ENCODE results near the gene DCAF16. TPM values are rescaled to one million over a fixed set of nuclear protein-coding genes. Genes with fewer than 3 reads are reported as not detected.

DCAF16 gene
- polyA plus RNA-seq, 3 donors: 4.1 to 14.5 (median 4.6) TPM

DNA sequence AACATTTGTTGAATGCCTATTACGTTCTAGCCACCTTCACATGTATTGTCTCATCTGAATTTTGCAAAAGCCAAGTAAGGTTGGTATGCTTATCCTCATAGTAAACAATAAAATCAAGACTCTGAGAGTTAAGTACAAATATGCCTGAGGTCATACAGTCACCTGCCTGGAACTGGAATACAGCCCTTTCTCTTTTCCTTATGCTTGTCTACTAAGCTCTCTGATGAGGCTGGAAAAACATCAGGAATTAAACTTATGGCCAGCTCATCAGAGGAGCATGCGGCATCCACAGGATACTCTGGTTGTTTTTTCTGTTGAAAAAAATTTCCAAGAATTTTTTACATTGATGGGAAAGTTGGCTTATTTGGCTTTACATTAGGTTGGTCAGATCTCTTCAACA lies 35.7 kb upstream of the DCAF16 start:
- no peak for DNase-seq
- Mint-ChIP-seq H3K27ac (no peak overlapping the region), H3K36me3 (peaks cover 42 to 60% of the 10 kb centered on the region in 2 donors), H3K4me3 (no peak overlapping the region), H3K4me1 (no peaks in the 10 kb centered on the region), H3K27me3 (ENCODE audit: low read depth in 3 of 3) (no peaks in the 10 kb centered on the region), H3K9me3 (peaks cover 3 to 10% (median 7%) of the 10 kb centered on the region in 7 donors)
- Histone ChIP-seq H3K9me3 (replicated peaks in 1 of 2; ENCODE audit: control insufficient read depth in 1 of 2, insufficient read depth in 1 of 2, low read length in 2 of 2) (no peaks in the 10 kb centered on the region), H3K79me2 (ENCODE audit: insufficient read depth, low read length) (no peaks in the 10 kb centered on the region), H2AFZ (ENCODE audit: insufficient read depth, low read depth, low read length, poor library complexity, severe bottlenecking) (no peak overlapping the region), H3K9ac (ENCODE audit: insufficient read depth, low read length, poor library complexity, severe bottlenecking) (no peak overlapping the region), H3K4me2 (replicated peaks; ENCODE audit: extremely low read depth, low read length, poor library complexity, severe bottlenecking) (no peak overlapping the region), H3K36me3 (replicated peaks in 1 of 2; ENCODE audit: control insufficient read depth in 1 of 2, insufficient read depth in 2 of 2, low read length in 2 of 2) (peaks cover 33 to 60% of the 10 kb centered on the region in 2 donors), H3K4me1 (ENCODE audit: control insufficient read depth in 1 of 2, insufficient read depth in 2 of 2, low read length in 2 of 2) (no peaks in the 10 kb centered on the region), H3K27ac (ENCODE audit: low read depth in 1 of 2, low read length in 2 of 2) (no peak overlapping the region), H3K4me3 (replicated peaks in 1 of 3; ENCODE audit: low read depth in 2 of 3, low read length in 3 of 3) (no peak overlapping the region), H3K27me3 (ENCODE audit: control insufficient read depth in 2 of 2, insufficient read depth in 2 of 2, low read length in 2 of 2) (no peaks in the 10 kb centered on the region), H4K20me1 (ENCODE audit: insufficient read depth, low read length) (no peaks in the 10 kb centered on the region)
- TF ChIP-seq, protein P1, sequence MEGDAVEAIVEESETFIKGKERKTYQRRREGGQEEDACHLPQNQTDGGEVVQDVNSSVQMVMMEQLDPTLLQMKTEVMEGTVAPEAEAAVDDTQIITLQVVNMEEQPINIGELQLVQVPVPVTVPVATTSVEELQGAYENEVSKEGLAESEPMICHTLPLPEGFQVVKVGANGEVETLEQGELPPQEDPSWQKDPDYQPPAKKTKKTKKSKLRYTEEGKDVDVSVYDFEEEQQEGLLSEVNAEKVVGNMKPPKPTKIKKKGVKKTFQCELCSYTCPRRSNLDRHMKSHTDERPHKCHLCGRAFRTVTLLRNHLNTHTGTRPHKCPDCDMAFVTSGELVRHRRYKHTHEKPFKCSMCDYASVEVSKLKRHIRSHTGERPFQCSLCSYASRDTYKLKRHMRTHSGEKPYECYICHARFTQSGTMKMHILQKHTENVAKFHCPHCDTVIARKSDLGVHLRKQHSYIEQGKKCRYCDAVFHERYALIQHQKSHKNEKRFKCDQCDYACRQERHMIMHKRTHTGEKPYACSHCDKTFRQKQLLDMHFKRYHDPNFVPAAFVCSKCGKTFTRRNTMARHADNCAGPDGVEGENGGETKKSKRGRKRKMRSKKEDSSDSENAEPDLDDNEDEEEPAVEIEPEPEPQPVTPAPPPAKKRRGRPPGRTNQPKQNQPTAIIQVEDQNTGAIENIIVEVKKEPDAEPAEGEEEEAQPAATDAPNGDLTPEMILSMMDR (IDR thresholded peaks at IDR 0.05): no peak
- intact Hi-C loops (cut with micrococcal nuclease): no loop called here
- WGBS (ENCODE audit: insufficient coverage): no CpG with 5 or more reads among the region's 2 CpGs

DNA sequence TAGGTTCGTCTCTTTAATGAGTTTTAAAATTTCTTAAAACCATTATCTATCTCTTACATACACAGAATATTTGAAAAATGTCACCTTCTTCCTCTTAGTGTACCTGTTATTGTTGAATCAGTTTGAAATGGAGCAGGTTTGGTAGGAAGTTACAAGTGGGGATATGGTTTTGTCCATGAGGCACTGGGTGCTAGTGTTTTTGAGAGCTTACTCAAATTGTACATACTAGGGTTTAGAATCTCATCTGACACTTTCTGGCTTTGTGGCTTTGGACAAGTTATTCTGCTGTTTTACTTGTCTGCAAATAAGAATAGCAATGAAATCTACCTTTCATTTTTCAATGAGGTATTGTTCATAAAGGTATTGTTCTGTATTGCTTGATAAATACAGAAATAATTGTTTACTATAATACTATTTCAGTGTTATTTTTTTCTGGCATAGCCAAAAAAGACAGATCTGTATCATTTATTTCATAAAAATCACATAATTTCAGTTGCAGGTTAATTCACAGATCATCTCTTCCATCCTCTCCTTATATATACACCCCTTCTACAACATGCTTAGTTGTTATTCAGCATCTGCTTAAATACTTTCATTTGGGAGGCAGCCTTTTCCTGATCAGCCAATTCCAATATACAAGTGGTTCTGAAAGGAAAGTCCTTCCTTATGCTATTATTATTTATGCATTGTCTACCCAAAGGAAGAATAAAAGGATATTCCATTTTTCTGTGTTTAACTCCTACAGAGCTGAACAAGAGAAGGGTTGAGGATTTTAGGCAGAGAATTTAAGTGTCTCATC lies 13.5 kb upstream of the DCAF16 start:
- no peaks in the 10 kb centered on the region for H3K9me3 ChIP-seq (replicated peaks in 1 of 2; ENCODE audit: control insufficient read depth in 1 of 2, insufficient read depth in 1 of 2, low read length in 2 of 2)
- no peak overlapping the region for H3K4me2 ChIP-seq (replicated peaks; ENCODE audit: extremely low read depth, low read length, poor library complexity, severe bottlenecking)
- no peak overlapping the region for H3K4me3 ChIP-seq (replicated peaks in 1 of 3; ENCODE audit: low read depth in 2 of 3, low read length in 3 of 3)
- peak overlapping the region; percentile 2 for H2AFZ ChIP-seq (ENCODE audit: insufficient read depth, low read depth, low read length, poor library complexity, severe bottlenecking)
- Mint-ChIP-seq H3K27me3 (ENCODE audit: low read depth in 3 of 3) (no peaks in the 10 kb centered on the region), H3K27ac (peak overlapping the region in 1 of 7 donors; percentile 42), H3K4me1 (peaks cover 7% of the 10 kb centered on the region), H3K9me3 (no peaks in the 10 kb centered on the region), H3K4me3 (no peak overlapping the region), H3K36me3 (peaks cover 9 to 67% of the 10 kb centered on the region in 2 donors)
- no peaks in the 10 kb centered on the region for H3K27me3 ChIP-seq (ENCODE audit: control insufficient read depth in 2 of 2, insufficient read depth in 2 of 2, low read length in 2 of 2)
- H3K9ac ChIP-seq (ENCODE audit: insufficient read depth, low read length, poor library complexity, severe bottlenecking): no peak overlapping the region
- TF ChIP-seq, protein P1 (IDR thresholded peaks at IDR 0.05): no peak
- no peaks in the 10 kb centered on the region for H4K20me1 ChIP-seq (ENCODE audit: insufficient read depth, low read length)
- no CpG with 5 or more reads among the region's 1 CpG for WGBS (ENCODE audit: insufficient coverage)
- intact Hi-C loops (cut with micrococcal nuclease): no loop called here
- H3K79me2 ChIP-seq (ENCODE audit: insufficient read depth, low read length): peaks cover 41% of the 10 kb centered on the region
- H3K27ac ChIP-seq (ENCODE audit: low read depth in 1 of 2, low read length in 2 of 2): peak overlapping the region in 1 of 2 donors; percentile 37
- H3K36me3 ChIP-seq (replicated peaks in 1 of 2; ENCODE audit: control insufficient read depth in 1 of 2, insufficient read depth in 2 of 2, low read length in 2 of 2): peaks cover 28 to 65% of the 10 kb centered on the region in 2 donors
- no peaks in the 10 kb centered on the region for H3K4me1 ChIP-seq (ENCODE audit: control insufficient read depth in 1 of 2, insufficient read depth in 2 of 2, low read length in 2 of 2)
- no peak for DNase-seq
